ENCODE data around the gene MAP6. TPM values are rescaled to one million over a fixed set of nuclear protein-coding genes. Genes with fewer than 3 reads are reported as not detected.

Gene MAP6
- total RNA-seq, 3 donors from 2014 or later (not counting 1 experiment from before 2014, with no cell fraction given): not detected

DNA sequence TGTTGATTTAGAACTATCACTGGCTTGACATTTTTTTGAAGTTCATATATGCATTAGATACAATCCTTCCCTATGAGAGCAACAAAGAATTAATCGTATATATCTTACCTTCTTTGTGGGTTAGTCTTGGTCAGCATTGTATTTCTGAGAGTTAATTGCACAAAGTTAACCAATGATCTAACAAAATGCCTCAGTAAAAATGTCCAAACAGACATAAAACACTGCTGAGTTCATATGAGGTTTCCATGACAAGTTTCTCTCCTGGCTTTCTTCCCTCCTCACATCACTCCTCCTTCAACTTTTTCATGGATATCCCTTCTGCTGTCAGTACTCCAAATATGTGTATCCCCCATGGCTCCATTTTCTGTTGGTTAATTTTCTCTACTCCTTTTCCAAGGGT, 9.0 kb downstream of the MAP6 start:
- no peaks in the 10 kb centered on the region for H3K9me3 Mint-ChIP-seq
- H3K36me3 Mint-ChIP-seq: no peaks in the 10 kb centered on the region
- TF ChIP-seq, protein P1, sequence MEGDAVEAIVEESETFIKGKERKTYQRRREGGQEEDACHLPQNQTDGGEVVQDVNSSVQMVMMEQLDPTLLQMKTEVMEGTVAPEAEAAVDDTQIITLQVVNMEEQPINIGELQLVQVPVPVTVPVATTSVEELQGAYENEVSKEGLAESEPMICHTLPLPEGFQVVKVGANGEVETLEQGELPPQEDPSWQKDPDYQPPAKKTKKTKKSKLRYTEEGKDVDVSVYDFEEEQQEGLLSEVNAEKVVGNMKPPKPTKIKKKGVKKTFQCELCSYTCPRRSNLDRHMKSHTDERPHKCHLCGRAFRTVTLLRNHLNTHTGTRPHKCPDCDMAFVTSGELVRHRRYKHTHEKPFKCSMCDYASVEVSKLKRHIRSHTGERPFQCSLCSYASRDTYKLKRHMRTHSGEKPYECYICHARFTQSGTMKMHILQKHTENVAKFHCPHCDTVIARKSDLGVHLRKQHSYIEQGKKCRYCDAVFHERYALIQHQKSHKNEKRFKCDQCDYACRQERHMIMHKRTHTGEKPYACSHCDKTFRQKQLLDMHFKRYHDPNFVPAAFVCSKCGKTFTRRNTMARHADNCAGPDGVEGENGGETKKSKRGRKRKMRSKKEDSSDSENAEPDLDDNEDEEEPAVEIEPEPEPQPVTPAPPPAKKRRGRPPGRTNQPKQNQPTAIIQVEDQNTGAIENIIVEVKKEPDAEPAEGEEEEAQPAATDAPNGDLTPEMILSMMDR (IDR thresholded peaks at IDR 0.05): no peak
- intact Hi-C loops (cut with micrococcal nuclease): no loop called here
- Histone ChIP-seq H3K4me3 (ENCODE audit: low read length) (no peak overlapping the region), H3K36me3 (ENCODE audit: control insufficient read depth, insufficient read depth, low read length) (no peaks in the 10 kb centered on the region), H3K27ac (ENCODE audit: low read length) (no peak overlapping the region), H3K27me3 (ENCODE audit: control insufficient read depth, insufficient read depth, low read length) (peaks cover 3% of the 10 kb centered on the region), H3K4me1 (ENCODE audit: control insufficient read depth, insufficient read depth, low read length) (no peaks in the 10 kb centered on the region), H3K9me3 (ENCODE audit: control insufficient read depth, insufficient read depth, low read length) (no peaks in the 10 kb centered on the region)
- no peaks in the 10 kb centered on the region for H3K4me1 Mint-ChIP-seq
- no peak overlapping the region for H3K27ac Mint-ChIP-seq
- DNase-seq (no peak), ATAC-seq (no peak)
- peaks cover 37 to 53% of the 10 kb centered on the region in 2 donors for H3K27me3 Mint-ChIP-seq (ENCODE audit: low read depth in 2 of 2)
- H3K4me3 Mint-ChIP-seq: no peak overlapping the region
- WGBS (ENCODE audit: insufficient coverage): no CpG with 5 or more reads among the region's 1 CpG

DNA sequence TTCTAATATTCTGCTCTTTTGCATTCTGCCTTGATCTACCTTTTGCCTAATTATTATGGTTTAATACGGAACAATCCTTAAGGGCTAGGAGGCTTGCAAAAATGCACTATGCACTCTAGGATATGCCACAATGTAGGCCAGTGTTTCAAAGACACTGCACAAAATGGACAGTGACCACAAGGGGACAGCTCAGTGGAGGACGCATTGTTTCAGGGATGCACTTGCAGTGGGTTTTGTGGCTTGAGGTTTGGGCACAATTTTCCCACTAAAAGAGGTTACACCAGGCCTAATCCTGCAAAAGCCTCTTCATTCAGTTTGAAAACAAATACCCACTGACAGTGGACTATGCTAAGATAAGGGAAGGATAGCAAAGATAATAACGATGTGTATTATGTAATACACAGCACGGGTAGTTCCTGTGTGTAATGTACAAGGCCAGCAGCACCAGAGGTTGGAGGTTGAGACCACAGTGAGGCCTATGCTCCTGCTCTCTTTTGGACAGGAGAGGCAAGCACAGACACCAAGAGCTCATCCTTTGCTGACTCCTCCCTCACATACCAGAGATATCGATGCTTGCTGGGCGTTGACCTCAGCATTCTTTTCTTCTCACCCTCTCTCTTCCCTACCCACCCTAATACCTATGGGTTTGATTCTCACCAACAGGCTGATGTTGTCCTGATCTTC, 12.7 kb downstream of the MAP6 start:
- Mint-ChIP-seq H3K9me3 (no peaks in the 10 kb centered on the region), H3K27me3 (ENCODE audit: low read depth in 2 of 2) (peaks cover 30 to 47% of the 10 kb centered on the region in 2 donors), H3K4me1 (no peaks in the 10 kb centered on the region), H3K4me3 (no peak overlapping the region), H3K36me3 (no peaks in the 10 kb centered on the region), H3K27ac (no peak overlapping the region)
- no peak overlapping the region for H3K4me3 ChIP-seq (ENCODE audit: low read length)
- DNase-seq (no peak), ATAC-seq (no peak)
- H3K4me1 ChIP-seq (ENCODE audit: control insufficient read depth, insufficient read depth, low read length): no peaks in the 10 kb centered on the region
- WGBS (ENCODE audit: insufficient coverage): 73% methylated on average over 6 of the region's 6 CpGs
- H3K9me3 ChIP-seq (ENCODE audit: control insufficient read depth, insufficient read depth, low read length): no peaks in the 10 kb centered on the region
- H3K27me3 ChIP-seq (ENCODE audit: control insufficient read depth, insufficient read depth, low read length): no peaks in the 10 kb centered on the region
- no peaks in the 10 kb centered on the region for H3K36me3 ChIP-seq (ENCODE audit: control insufficient read depth, insufficient read depth, low read length)
- intact Hi-C loops (cut with micrococcal nuclease): no loop called here
- no peak overlapping the region for H3K27ac ChIP-seq (ENCODE audit: low read length)
- TF ChIP-seq, protein P1 (IDR thresholded peaks at IDR 0.05): no peak

DNA sequence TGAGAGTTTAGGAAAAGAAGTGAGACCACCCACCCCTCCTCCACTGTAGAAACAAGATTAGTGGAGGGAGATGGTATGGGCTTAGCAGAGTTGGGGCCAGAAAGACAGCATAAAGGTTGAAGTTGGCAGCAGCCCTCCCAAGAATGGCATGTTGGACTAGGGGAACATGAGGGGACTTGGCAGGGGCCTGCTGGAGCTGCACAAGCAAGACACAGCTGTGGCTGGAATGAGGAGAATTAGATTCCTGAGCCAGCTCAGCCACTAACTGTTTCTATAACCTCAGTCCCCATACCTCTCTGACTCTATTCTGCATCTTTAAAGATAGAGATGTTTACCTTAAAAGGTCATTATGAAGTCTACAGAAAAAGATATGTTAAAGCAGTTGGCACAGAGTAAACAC, 13.2 kb downstream of the MAP6 start:
- ATAC-seq (no peak), DNase-seq (no peak)
- H3K36me3 ChIP-seq (ENCODE audit: control insufficient read depth, insufficient read depth, low read length): no peaks in the 10 kb centered on the region
- H3K36me3 Mint-ChIP-seq: no peaks in the 10 kb centered on the region
- H3K4me3 Mint-ChIP-seq: no peak overlapping the region
- H3K27me3 ChIP-seq (ENCODE audit: control insufficient read depth, insufficient read depth, low read length): no peaks in the 10 kb centered on the region
- no peaks in the 10 kb centered on the region for H3K9me3 Mint-ChIP-seq
- TF ChIP-seq, protein P1 (IDR thresholded peaks at IDR 0.05): no peak
- no peak overlapping the region for H3K27ac Mint-ChIP-seq
- H3K4me1 ChIP-seq (ENCODE audit: control insufficient read depth, insufficient read depth, low read length): no peaks in the 10 kb centered on the region
- H3K9me3 ChIP-seq (ENCODE audit: control insufficient read depth, insufficient read depth, low read length): no peaks in the 10 kb centered on the region
- no peaks in the 10 kb centered on the region for H3K4me1 Mint-ChIP-seq
- intact Hi-C loops (cut with micrococcal nuclease): no loop called here
- peaks cover 32 to 49% of the 10 kb centered on the region in 2 donors for H3K27me3 Mint-ChIP-seq (ENCODE audit: low read depth in 2 of 2)
- no peak overlapping the region for H3K4me3 ChIP-seq (ENCODE audit: low read length)
- H3K27ac ChIP-seq (ENCODE audit: low read length): no peak overlapping the region

DNA sequence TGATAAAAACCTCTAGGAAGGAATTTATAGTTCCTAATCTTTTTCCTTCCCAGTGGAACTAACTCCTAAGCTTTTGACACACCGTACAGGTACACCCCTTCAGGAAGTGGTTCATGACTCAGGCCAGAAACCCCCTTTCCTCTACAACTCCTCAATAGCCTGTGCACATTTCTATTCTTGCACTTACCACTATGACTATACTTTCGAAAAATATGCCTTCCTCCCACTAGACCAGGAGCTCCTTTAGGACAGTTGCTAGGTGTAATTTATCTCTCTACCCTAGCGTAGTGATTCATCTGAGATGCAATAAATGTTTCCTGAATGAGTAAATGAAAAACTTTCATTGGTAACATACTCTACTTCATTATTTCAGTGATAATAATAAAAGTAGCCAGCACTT, 14.5 kb downstream of the MAP6 start:
- no peaks in the 10 kb centered on the region for H3K4me1 Mint-ChIP-seq
- DNase-seq (no peak), ATAC-seq (no peak)
- peaks cover 25 to 42% of the 10 kb centered on the region in 2 donors for H3K27me3 Mint-ChIP-seq (ENCODE audit: low read depth in 2 of 2)
- intact Hi-C loops (cut with micrococcal nuclease): no loop called here
- no peaks in the 10 kb centered on the region for H3K36me3 ChIP-seq (ENCODE audit: control insufficient read depth, insufficient read depth, low read length)
- no peak overlapping the region for H3K27ac Mint-ChIP-seq
- WGBS (ENCODE audit: insufficient coverage): 29% methylated on average over 2 of the region's 3 CpGs
- H3K9me3 ChIP-seq (ENCODE audit: control insufficient read depth, insufficient read depth, low read length): no peaks in the 10 kb centered on the region
- H3K4me3 Mint-ChIP-seq: no peak overlapping the region
- H3K36me3 Mint-ChIP-seq: no peaks in the 10 kb centered on the region
- TF ChIP-seq, protein P1 (IDR thresholded peaks at IDR 0.05): no peak
- no peak overlapping the region for H3K4me3 ChIP-seq (ENCODE audit: low read length)
- no peaks in the 10 kb centered on the region for H3K27me3 ChIP-seq (ENCODE audit: control insufficient read depth, insufficient read depth, low read length)
- no peaks in the 10 kb centered on the region for H3K9me3 Mint-ChIP-seq
- H3K4me1 ChIP-seq (ENCODE audit: control insufficient read depth, insufficient read depth, low read length): no peaks in the 10 kb centered on the region
- no peak overlapping the region for H3K27ac ChIP-seq (ENCODE audit: low read length)

All from natural killer cell (primary cell).